HG03571 (cell line): ENCODE measurements around the gene PP2D1.
"Not testable (repeated sequence)": the region's sequence is repeated elsewhere in the genome, so short reads cannot be mapped to it uniquely, and the experiment has no call there.

Experiments used
- ATAC-seq: cut with Tn5 transposase; IDR thresholded peaks from one replicate; pipeline ENCODE4 v1.9.1; 2021; ENCODE audit not compliant: unreplicated experiment

The PP2D1 gene

GRCh38 chr3:20040548-20041196, 28.6 kb upstream of the PP2D1 start:
- ATAC-seq: peak; percentile 43

GRCh38 chr3:20039765-20040547, 27.9 kb upstream of the PP2D1 start, which contains the start of gene KAT2B:
KAT2B (plus strand) TSS chr3:20040446; CDS start chr3:20040478, 32 bp downstream.
- ATAC-seq: peak; percentile 52

DNA sequence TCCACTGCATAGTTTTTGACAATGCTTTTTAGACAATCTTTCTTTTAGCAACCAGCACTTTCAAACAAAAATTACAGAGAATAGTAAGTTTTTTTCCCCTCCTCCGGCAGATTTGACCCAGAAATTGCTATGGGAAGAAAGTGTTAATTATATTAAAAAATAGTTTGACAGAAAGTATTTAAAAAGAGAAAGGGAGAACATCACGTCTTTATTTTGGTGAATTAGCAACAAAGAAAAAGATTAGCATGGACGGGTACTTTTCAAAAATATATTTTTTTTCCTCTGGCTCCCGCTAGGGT, 27.4 kb upstream of the PP2D1 start:
- ATAC-seq: no peak

DNA sequence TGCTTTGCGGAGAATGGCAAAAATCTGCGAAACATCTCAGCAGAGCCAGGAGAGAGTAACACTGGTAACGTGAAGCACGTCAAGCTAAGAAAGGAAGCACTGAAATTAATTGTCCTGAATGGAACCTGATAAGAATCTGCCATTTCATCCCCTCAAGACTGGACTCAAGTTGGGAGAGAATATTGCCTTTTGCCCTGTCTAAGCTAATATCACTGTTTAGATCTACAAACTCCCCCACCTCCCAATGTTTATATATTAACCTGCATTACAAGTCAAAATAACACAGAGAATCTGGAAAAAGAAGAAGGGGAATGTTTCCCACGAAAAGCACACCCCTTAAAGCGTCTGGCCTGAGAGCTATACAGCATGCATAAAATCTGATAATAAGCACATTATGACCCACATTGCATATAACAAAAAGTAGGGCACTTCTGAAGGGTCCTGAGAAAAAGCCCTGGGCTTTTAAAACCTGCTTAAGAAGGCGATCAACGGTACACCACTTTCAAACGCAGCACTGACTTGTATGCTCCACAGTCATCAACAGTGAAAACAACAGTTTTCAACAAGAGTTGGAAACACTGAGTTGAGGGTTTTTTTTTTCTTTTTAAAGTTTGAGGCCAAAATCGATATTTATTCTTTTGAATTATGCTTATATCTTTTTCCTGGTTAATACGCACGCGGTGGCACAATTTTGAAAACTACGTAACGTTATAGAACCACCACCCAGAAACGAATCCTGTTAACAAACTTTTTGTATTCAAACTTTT, 26.8 kb upstream of the PP2D1 start:
- ATAC-seq: no peak

- no peak for ATAC-seq
Observed at GRCh38 chr3:20037255-20037996, 25.4 kb upstream of the PP2D1 start.

- ATAC-seq: no peak
Observed at GRCh38 chr3:20035019-20035418, 23.0 kb upstream of the PP2D1 start.

GRCh38 chr3:20031939-20032338, 19.9 kb upstream of the PP2D1 start:
- not testable (repeated sequence) for ATAC-seq

GRCh38 chr3:20028905-20029331, 16.9 kb upstream of the PP2D1 start:
- no peak for ATAC-seq

- ATAC-seq: no peak
Observed at GRCh38 chr3:20027136-20027535, 15.1 kb upstream of the PP2D1 start.

DNA sequence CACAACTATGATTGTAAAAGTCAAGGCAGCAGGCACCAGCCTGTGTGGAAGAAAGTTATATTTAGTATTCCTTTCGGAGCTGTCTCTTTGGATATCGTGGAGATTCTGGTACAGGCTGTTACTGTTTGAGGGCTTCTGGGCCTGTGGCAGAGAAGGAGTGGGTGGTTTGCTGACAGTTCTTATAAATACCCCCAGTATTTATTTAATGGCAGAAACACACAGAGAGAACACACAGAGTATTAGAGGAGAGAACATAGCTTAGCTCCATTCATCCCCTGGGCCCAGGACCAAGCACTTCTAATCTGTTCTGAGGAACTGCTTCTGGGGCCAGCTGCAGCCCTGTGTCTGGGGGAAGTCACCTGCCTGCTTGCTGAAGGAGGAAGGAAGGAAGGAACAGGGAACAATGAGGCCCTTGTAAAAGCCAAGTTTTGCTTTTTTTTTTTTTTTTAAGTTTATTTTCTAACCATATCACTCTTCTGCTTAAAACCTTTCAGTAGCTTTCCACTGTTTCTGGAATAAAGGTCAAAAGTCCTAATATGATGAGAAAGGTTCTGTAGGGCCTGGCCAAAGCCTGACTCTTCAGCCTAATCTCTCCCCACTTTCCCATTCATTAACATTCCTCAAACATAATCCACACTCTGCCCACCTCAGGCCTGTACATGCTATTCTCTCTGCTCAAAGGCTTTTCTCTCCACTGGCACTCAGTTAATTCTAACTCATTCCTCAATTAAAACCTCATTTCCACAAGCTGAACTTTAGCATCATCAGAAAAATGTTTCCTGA, 11.8 kb upstream of the PP2D1 start:
- ATAC-seq: no peak

GRCh38 chr3:20022954-20023622, 11.0 kb upstream of the PP2D1 start:
- ATAC-seq: no peak

- not testable (repeated sequence) for ATAC-seq
Observed at GRCh38 chr3:20016076-20016475, 4.0 kb upstream of the PP2D1 start.

DNA sequence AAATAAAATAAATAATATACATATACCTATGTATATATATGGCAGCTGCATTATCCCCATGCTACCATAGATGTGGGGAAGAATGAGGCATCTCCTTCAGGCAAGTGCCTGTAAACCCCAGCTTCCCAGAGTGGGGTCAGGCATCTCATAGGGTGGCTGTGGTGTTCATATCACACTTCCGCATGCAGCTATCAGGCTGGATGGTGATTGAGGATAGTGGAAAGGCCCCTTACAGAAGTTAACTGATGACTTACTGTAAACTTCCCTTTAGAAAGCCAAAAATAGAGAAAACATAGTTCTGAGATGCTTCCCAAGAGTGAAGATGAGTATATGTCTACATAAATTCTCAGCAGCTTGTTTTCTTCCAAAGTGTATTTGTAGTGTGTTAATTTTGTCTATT, 3.5 kb upstream of the PP2D1 start:
- no peak for ATAC-seq

DNA sequence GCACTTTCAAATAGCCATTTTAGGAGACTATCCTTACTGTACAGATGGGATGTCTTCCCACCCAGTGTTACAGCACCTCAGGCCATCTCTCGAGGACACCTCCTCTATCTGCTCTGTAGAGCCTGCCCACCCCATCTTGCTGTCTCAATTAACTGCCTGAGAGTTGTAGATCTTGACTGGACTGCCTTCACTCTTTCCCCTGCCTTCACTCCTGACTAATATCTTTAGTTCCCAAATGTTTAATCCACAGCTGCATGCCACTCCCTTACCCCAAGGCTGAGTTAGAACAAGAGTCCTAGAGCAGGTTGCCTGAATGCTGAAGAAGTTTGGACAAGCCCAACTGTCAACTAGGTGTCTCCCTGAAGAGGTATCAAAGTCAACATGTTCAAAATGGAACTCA, 1.3 kb upstream of the PP2D1 start:
- no peak for ATAC-seq

DNA sequence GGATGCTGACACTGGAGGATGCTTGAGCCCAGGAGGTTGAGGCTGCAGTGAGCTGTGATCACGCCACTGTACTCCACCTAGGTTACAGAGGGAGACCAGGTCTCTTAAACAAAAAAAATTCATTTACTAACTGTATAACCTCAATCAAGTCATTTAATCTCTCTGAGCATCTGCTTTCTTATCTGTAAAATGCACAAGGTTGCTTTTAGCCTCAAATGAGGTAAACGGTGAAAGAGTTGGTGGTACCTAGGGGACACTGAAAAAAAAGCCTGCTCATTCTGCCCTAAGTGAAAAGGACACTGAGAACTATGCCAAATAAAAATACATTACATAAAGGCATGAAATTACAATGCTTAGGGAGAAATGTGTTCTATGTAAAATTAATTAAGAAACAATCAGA, 3.4 kb downstream of the PP2D1 start:
- ATAC-seq: no peak

DNA sequence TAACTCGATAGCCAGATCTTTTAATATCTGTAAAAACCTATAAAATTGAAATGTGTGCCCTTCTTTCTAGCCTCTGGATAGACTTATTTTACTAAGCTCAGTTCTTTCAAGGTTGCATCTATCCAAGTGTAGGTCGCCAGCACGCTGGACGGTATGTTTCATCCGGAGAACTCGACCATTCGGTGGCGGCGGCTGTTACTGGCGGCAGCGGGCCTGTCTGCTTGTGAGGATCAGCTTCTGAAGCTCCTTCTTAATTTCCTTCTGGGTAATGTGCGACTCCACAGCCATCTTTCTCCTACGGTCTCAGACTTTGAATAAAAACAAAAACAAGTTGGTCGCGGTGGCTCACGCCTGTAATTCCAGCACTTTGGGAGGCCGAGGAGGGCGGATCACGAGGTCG, 4.1 kb downstream of the PP2D1 start:
- no peak for ATAC-seq

- no peak for ATAC-seq
Observed at GRCh38 chr3:20001932-20002331, 10.1 kb downstream of the PP2D1 start.

GRCh38 chr3:19997502-19997901, 14.6 kb downstream of the PP2D1 start:
- ATAC-seq: no peak

DNA sequence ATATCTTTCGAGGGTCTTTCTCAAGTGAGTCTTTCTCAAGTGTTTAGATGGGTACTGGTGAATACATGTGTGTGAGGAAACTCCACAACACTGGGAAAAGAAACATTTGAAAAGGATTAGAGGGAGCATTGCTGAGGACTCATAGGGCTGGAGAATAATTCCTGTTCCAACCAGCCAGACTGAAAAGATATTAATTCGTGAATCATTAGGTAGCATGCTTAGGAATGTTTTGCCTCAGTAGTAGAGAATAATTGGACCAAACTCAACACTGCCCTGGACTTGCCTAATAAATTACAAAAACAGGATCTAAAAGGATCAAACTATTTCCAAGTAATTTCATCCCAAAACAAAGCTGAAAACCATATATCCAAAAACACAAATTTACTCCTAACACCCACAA, 17.3 kb downstream of the PP2D1 start:
- no peak for ATAC-seq

GRCh38 chr3:19988904-19989303, 23.2 kb downstream of the PP2D1 start:
- not testable (repeated sequence) for ATAC-seq
